HG02840 (cell line): ENCODE measurements around the gene CHN2.

Experiments
- ATAC-seq: cut with Tn5 transposase; IDR thresholded peaks from one replicate; pipeline ENCODE4 v1.9.1; 2021; ENCODE audit warnings: mild to moderate bottlenecking, moderate library complexity, moderate number of reproducible peaks; ENCODE audit not compliant: unreplicated experiment, low FRiP score

CHN2 gene

GRCh38 chr7:29353810-29354209 lies 159.2 kb downstream of the CHN2 start:
- ATAC-seq = no peak

GRCh38 chr7:29354340-29354739 lies 159.8 kb downstream of the CHN2 start:
- no peak for ATAC-seq

GRCh38 chr7:29355388-29355787 lies 160.8 kb downstream of the CHN2 start:
- ATAC-seq = no peak

- ATAC-seq = no peak
Observed at GRCh38 chr7:29356631-29357030, 162.1 kb downstream of the CHN2 start.

GRCh38 chr7:29359482-29360093 lies 165.0 kb downstream of the CHN2 start:
- no peak for ATAC-seq

- no peak for ATAC-seq
Observed at GRCh38 chr7:29360633-29361625, 166.4 kb downstream of the CHN2 start.

- ATAC-seq = no peak
Observed at GRCh38 chr7:29362380-29362779, 167.8 kb downstream of the CHN2 start.

- no peak for ATAC-seq
Observed at GRCh38 chr7:29363636-29364425, 169.3 kb downstream of the CHN2 start.

GRCh38 chr7:29364661-29365060 lies 170.1 kb downstream of the CHN2 start:
- no peak for ATAC-seq

- ATAC-seq = no peak
Observed at GRCh38 chr7:29365423-29365822, 170.8 kb downstream of the CHN2 start.

- ATAC-seq = no peak
Observed at GRCh38 chr7:29367784-29368183, 173.2 kb downstream of the CHN2 start.

GRCh38 chr7:29369909-29370488 lies 175.4 kb downstream of the CHN2 start:
- ATAC-seq = no peak

- ATAC-seq = no peak
Observed at GRCh38 chr7:29370531-29371314, 176.1 kb downstream of the CHN2 start.

GRCh38 chr7:29371472-29371871 lies 176.9 kb downstream of the CHN2 start:
- no peak for ATAC-seq

- ATAC-seq = no peak
Observed at GRCh38 chr7:29372351-29373090, 177.9 kb downstream of the CHN2 start.

- ATAC-seq = no peak
Observed at GRCh38 chr7:29375641-29376562, 181.3 kb downstream of the CHN2 start.

- no peak for ATAC-seq
Observed at GRCh38 chr7:29377718-29378117, 183.1 kb downstream of the CHN2 start.

GRCh38 chr7:29379551-29379950 lies 185.0 kb downstream of the CHN2 start:
- ATAC-seq = no peak
